ENCODE results near the gene LRBA. TPM values are rescaled to one million over a fixed set of nuclear protein-coding genes. Genes with fewer than 3 reads are reported as not detected.

Gene LRBA
- total and polyA plus RNA-seq, 7 donors = 16.8 to 184 (median 91.1) TPM

DNA sequence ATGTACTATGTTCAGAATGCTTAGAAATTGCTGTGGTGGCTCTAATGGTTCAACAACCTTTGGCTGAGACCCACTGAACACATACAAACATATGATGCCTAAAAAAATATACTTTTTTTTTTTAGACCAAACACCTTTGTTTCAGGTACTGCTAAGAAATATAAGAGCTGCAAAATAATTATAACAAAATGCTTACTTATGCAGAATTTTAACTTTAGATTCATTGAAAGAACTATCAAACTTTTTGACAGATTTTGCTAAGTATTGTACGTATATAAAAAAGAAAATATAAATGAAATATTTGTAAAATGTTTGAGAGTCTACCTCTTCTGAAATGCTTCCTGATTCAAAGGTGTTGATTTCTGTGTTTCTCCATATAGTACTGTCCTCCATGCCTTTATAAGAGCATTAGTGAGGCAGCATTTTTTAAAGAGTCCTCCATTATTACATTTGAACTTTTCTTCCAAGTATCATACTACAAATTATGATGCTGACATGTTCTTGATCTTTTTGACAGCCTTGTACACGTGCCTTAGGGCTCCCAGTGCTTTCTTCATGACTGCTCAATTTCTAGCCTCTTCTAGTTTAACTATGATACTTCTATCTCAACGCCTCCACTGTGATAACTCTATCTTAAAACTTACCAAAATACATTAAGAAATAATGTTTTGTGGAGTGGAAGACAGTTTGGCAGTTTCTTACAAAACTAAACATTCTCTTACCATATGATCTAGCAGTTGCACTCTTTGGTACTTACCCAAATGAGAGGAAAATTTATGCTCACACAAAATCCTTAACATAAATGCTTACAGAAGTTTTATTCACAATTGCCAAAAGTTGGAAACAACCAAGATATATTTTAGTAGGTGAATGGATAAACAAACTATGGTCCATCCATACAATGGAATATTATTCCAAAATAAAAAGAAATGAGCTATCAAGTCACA lies 645.4 kb downstream of the LRBA start:
- no peak overlapping the region for H3K4me3 ChIP-seq
- intact Hi-C loops (cut with DNase I) = no loop called here
- no peaks in the 10 kb centered on the region for H3K9me3 ChIP-seq
- peak overlapping the region in 3 of 4 donors; percentile 62 to 68 (median 66) for H3K27ac ChIP-seq
- 79 to 94% methylated on average over 3 of the region's 3 CpGs for WGBS, 2 donors
- no peaks in the 10 kb centered on the region for H3K36me3 ChIP-seq
- no peak for DNase-seq
- TF ChIP-seq POLR2AphosphoS5 (IDR thresholded peaks at IDR 0.05) = no peak
- TF ChIP-seq, protein P1, sequence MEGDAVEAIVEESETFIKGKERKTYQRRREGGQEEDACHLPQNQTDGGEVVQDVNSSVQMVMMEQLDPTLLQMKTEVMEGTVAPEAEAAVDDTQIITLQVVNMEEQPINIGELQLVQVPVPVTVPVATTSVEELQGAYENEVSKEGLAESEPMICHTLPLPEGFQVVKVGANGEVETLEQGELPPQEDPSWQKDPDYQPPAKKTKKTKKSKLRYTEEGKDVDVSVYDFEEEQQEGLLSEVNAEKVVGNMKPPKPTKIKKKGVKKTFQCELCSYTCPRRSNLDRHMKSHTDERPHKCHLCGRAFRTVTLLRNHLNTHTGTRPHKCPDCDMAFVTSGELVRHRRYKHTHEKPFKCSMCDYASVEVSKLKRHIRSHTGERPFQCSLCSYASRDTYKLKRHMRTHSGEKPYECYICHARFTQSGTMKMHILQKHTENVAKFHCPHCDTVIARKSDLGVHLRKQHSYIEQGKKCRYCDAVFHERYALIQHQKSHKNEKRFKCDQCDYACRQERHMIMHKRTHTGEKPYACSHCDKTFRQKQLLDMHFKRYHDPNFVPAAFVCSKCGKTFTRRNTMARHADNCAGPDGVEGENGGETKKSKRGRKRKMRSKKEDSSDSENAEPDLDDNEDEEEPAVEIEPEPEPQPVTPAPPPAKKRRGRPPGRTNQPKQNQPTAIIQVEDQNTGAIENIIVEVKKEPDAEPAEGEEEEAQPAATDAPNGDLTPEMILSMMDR (IDR thresholded peaks at IDR 0.05) = no peak
- TF ChIP-seq EP300 (IDR thresholded peaks at IDR 0.05) = no peak
- TF ChIP-seq POLR2A (IDR thresholded peaks at IDR 0.05) = no peak
- peaks cover 0 to 42% (median 21%) of the 10 kb centered on the region in 4 donors for H3K4me1 ChIP-seq
- H3K27me3 ChIP-seq = no peaks in the 10 kb centered on the region

DNA sequence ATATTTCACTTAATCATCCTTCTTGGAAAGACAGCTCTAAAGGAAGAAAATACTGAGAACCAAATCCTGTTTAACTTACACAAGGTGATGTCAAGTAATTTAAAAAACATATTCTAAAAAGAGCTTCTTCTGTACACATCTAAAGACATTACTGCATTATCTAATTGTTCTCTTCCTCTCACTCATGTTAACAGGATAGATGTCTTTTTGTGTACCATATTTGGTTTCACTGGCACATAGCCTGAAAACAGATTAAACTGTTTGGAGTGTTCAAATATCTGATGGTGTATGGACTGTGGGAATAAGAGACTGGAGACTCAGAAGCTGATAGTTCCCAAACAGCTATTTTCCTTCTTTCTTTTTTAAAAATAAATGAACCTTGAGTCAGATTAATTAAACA lies 646.4 kb downstream of the LRBA start:
- peak overlapping the region in 3 of 4 donors; percentile 62 to 68 (median 66) for H3K27ac ChIP-seq
- no peaks in the 10 kb centered on the region for H3K36me3 ChIP-seq
- no peak for DNase-seq
- intact Hi-C loops (cut with DNase I) = no loop called here
- peaks cover 0 to 42% (median 23%) of the 10 kb centered on the region in 4 donors for H3K4me1 ChIP-seq
- H3K27me3 ChIP-seq = no peaks in the 10 kb centered on the region
- no peaks in the 10 kb centered on the region for H3K9me3 ChIP-seq
- H3K4me3 ChIP-seq = no peak overlapping the region
- TF ChIP-seq POLR2AphosphoS5 (IDR thresholded peaks at IDR 0.05) (no peak), POLR2A (IDR thresholded peaks at IDR 0.05) (no peak), EP300 (IDR thresholded peaks at IDR 0.05) (no peak)
- TF ChIP-seq, protein P1 (IDR thresholded peaks at IDR 0.05) = no peak

DNA sequence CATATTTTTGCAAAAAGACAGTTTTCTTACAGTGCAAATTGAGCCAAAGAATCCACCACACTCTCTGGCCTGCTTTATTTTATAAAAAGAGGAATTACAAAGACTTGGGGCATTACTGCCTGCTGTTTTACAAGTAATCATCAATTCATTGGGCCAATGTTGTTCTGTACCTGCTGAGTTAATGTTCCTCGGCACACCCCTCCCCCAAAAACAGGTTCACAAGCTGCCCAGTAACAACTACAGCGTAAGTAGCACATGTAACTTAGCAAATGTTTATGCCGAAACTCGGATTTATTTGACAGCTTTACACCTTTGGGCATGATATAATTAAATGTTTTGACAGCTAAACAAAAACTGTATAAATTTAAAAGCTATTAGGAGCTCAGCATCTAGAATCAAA lies 647.8 kb downstream of the LRBA start:
- DNase-seq = peak; percentile 69
- WGBS, 2 donors = 78 to 86% methylated on average over 4 of the region's 4 CpGs

DNA sequence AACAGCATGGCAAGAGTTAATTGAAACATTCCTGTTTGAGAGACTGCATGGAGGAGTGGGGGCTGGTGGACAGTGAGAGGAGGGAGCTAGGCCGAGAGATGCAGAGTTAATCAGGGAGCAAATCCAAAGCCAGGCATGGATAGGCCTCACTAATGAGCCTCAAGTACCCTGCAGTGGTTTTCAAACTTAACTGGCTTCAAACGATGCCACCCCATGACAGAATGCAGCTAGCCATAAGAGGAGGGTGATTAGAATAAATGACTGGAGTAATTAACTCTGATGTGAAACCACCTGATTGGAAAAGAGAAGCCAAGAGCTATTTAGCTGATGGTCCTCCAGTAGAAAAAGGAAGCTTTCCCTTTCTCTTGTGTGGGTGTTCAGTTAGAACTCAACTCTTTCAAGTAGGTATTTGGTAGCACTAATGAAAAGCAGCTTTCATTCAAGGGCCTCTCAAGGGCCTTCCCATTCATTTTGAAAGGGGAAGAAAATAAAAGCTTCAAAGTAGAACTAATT lies 648.5 kb downstream of the LRBA start:
- intact Hi-C loops (cut with DNase I) = no loop called here
- peak overlapping the region in 3 of 4 donors; percentile 62 to 68 (median 66) for H3K27ac ChIP-seq
- DNase-seq = no peak
- H3K36me3 ChIP-seq = no peaks in the 10 kb centered on the region
- no peaks in the 10 kb centered on the region for H3K9me3 ChIP-seq
- 73 to 75% methylated on average over 2 of the region's 2 CpGs for WGBS, 2 donors
- peaks cover 0 to 42% (median 23%) of the 10 kb centered on the region in 4 donors for H3K4me1 ChIP-seq
- TF ChIP-seq POLR2AphosphoS5 (IDR thresholded peaks at IDR 0.05) (no peak), EP300 (IDR thresholded peaks at IDR 0.05) (no peak), POLR2A (IDR thresholded peaks at IDR 0.05) (no peak)
- TF ChIP-seq, protein P1 (IDR thresholded peaks at IDR 0.05) = no peak
- no peak overlapping the region for H3K4me3 ChIP-seq
- H3K27me3 ChIP-seq = no peaks in the 10 kb centered on the region

More for the DNA sequence above, 647.8 kb downstream of the LRBA start:
- H3K27me3 ChIP-seq = no peaks in the 10 kb centered on the region
- intact Hi-C loops (cut with DNase I) = no loop called here
- H3K36me3 ChIP-seq = no peaks in the 10 kb centered on the region
- peak; percentile 33 to 76 (median 64) for TF ChIP-seq EP300 (IDR thresholded peaks at IDR 0.05)
- TF ChIP-seq, protein P1 (IDR thresholded peaks at IDR 0.05) = no peak
- no peak for TF ChIP-seq POLR2A (IDR thresholded peaks at IDR 0.05)
- TF ChIP-seq POLR2AphosphoS5 (IDR thresholded peaks at IDR 0.05) = peak; percentile 58 to 86 (median 67)
- peak overlapping the region in 3 of 4 donors; percentile 62 to 68 (median 66) for H3K27ac ChIP-seq
- peaks cover 0 to 42% (median 23%) of the 10 kb centered on the region in 4 donors for H3K4me1 ChIP-seq
- peak overlapping the region in 1 of 4 donors; percentile 19 for H3K4me3 ChIP-seq
- H3K9me3 ChIP-seq = no peaks in the 10 kb centered on the region
